Measurements from ENCODE around the gene MR1.

- TF ChIP-seq CTCF (IDR thresholded peaks at IDR 0.05; ENCODE audit: low read depth, low read length) (no peak), MAX (IDR thresholded peaks at IDR 0.05; ENCODE audit: low read depth, low read length) (no peak), POLR2A (IDR thresholded peaks at IDR 0.05; ENCODE audit: extremely low read depth, insufficient read length) (no peak), MYC (IDR thresholded peaks at IDR 0.05; ENCODE audit: low read depth, low read length) (no peak)
Observed at GRCh38 chr1:181032535-181032934, 1.2 kb upstream of the MR1 start.
